MM.1S (cell line): ENCODE results near the gene RALGAPA2.

Source experiments
- EZH2 ChIP-seq: fragments of 300-600 bp; sonication (generic); optimal IDR thresholded peaks from 2 replicates; pipeline ENCODE3; 2017; ENCODE audit warnings: low read depth, mild to moderate bottlenecking, antibody characterized with exemption, low read length, mixed read lengths
- TF ChIP-seq, protein P1 (sequence below): fragments of 300-600 bp; sonication (generic); IDR thresholded peaks from 2 replicates; pipeline ENCODE4 v1.5.1; 2016; ENCODE audit warnings: antibody characterized with exemption, low read length, mixed read lengths

DNA sequence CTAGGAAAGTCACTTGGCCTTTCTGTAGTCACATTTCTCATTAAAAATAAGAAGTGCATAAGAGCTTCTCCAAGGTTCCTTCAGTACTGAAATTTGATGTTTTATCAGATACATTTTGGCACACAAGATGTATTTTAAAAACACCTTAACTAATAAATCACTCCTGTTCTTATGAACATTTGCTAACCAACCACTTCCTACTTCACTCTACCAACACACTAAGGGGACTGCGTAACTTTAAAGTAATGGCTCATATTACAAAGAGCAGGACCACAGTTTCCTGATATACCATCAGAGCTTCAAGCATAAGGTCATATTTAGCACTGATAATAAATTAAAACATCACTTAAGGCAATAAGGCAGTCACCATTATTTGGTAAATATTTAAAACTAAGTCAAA, 104.4 kb downstream of the RALGAPA2 start:
- TF ChIP-seq, protein P1, sequence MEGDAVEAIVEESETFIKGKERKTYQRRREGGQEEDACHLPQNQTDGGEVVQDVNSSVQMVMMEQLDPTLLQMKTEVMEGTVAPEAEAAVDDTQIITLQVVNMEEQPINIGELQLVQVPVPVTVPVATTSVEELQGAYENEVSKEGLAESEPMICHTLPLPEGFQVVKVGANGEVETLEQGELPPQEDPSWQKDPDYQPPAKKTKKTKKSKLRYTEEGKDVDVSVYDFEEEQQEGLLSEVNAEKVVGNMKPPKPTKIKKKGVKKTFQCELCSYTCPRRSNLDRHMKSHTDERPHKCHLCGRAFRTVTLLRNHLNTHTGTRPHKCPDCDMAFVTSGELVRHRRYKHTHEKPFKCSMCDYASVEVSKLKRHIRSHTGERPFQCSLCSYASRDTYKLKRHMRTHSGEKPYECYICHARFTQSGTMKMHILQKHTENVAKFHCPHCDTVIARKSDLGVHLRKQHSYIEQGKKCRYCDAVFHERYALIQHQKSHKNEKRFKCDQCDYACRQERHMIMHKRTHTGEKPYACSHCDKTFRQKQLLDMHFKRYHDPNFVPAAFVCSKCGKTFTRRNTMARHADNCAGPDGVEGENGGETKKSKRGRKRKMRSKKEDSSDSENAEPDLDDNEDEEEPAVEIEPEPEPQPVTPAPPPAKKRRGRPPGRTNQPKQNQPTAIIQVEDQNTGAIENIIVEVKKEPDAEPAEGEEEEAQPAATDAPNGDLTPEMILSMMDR: no peak
- TF ChIP-seq EZH2: no peak
